Measurements from ENCODE around the gene ZNF219. TPM values are rescaled to one million over a fixed set of nuclear protein-coding genes. Genes with fewer than 3 reads are reported as not detected.

ZNF219 gene
- total RNA-seq, 1 experiment from 2014 or later = 16.6 TPM

GRCh38 chr14:21090940-21091663 lies 7.4 kb downstream of the ZNF219 start:
- TF ChIP-seq MAX (IDR thresholded peaks at IDR 0.05) (no peak), FOSL1 (IDR thresholded peaks at IDR 0.05; ENCODE audit: low read depth) (no peak), SRF (IDR thresholded peaks at IDR 0.05; ENCODE audit: low read depth) (no peak), ZNF274 (IDR thresholded peaks at IDR 0.05; ENCODE audit: low read depth, low read length) (no peak), TCF7L2 (IDR thresholded peaks at IDR 0.05; ENCODE audit: borderline replicate concordance, extremely low read depth, insufficient read depth, insufficient read length) (no peak), CBX3 (IDR thresholded peaks at IDR 0.05; ENCODE audit: low read depth) (no peak), ZFX (IDR thresholded peaks at IDR 0.05) (no peak), POLR2AphosphoS5 (IDR thresholded peaks at IDR 0.05; ENCODE audit: low read depth, low read length) (no peak), EGR1 (IDR thresholded peaks at IDR 0.05; ENCODE audit: low read depth) (no peak), CEBPB (IDR thresholded peaks at IDR 0.05; ENCODE audit: low read depth) (no peak), POLR2A (IDR thresholded peaks at IDR 0.05; ENCODE audit: borderline replicate concordance, extremely low read depth, insufficient read depth, insufficient read length) (no peak), RAD21 (IDR thresholded peaks at IDR 0.05; ENCODE audit: low read depth) (no peak), SP1 (IDR thresholded peaks at IDR 0.05; ENCODE audit: low read depth) (no peak), EZH2 (IDR thresholded peaks at IDR 0.05) (no peak), ATF3 (IDR thresholded peaks at IDR 0.05) (no peak), ZBTB33 (IDR thresholded peaks at IDR 0.05; ENCODE audit: extremely low read depth, insufficient replicate concordance, low read length) (no peak), JUND (IDR thresholded peaks at IDR 0.05) (no peak), ELF1 (IDR thresholded peaks at IDR 0.05; ENCODE audit: borderline replicate concordance, low read depth) (no peak), CTCF (IDR thresholded peaks at IDR 0.05 in 2 of 3, conservative IDR thresholded peaks at IDR 0.05 in 1 of 3; ENCODE audit: borderline replicate concordance in 1 of 3, insufficient read depth in 1 of 3, low read depth in 2 of 3, low read length in 2 of 3) (no peak), YY1 (IDR thresholded peaks at IDR 0.05; ENCODE audit: extremely low read depth, insufficient replicate concordance, low read depth, low read length) (no peak)
- Histone ChIP-seq H2AFZ (ENCODE audit: low read depth, low read length, poor library complexity, severe bottlenecking) (no peak overlapping the region), H3K9me2 (ENCODE audit: insufficient read depth) (no peaks in the 10 kb centered on the region), H3K36me3 (ENCODE audit: control insufficient read depth in 1 of 2, insufficient read depth in 2 of 2, low read length in 2 of 2) (no peaks in the 10 kb centered on the region; a peak in 2 of 4 replicates), H3K27ac (ENCODE audit: low read depth, low read length) (no peak overlapping the region), H3K9ac (ENCODE audit: low read length) (no peak overlapping the region), H3K79me2 (ENCODE audit: insufficient read depth, low read length) (no peaks in the 10 kb centered on the region), H3K9me3 (ENCODE audit: control insufficient read depth in 1 of 2, insufficient read depth in 1 of 2, low read depth in 1 of 2, low read length in 2 of 2) (no peaks in the 10 kb centered on the region), H4K20me1 (ENCODE audit: insufficient read depth) (no peaks in the 10 kb centered on the region), H3K4me2 (ENCODE audit: low read length) (no peak overlapping the region), H3K4me1 (ENCODE audit: control insufficient read depth in 1 of 2, insufficient read depth in 2 of 2, low read length in 2 of 2) (peaks cover 0 to 12% of the 10 kb centered on the region in 2 experiments; a peak in 3 of 4 replicates), H3K27me3 (ENCODE audit: insufficient read depth, low read length) (no peaks in the 10 kb centered on the region), H3K4me3 (replicated peaks in 1 of 2; ENCODE audit: low read depth in 1 of 2, low read length in 2 of 2) (no peak overlapping the region)
- RAD21 ChIA-PET (ENCODE audit: low non-redundant PET in 1 of 2, low total read pairs in 2 of 2, uncharacterized antibody in 2 of 2, unreplicated experiment in 2 of 2) = interaction anchor here (0.5 to 0.7 kb wide), 2 partner anchors 20 to 24 kb away, joined by 3 read pairs; no protein-coding TSS in a partner anchor
- no peak for ATAC-seq
- intact Hi-C loops (cut with micrococcal nuclease) = no loop called here
- no peak for DNase-seq (ENCODE audit: low read depth, low spot score)
- no TSS peak for BruUV-seq (replicated peaks)
- POLR2A ChIA-PET = interaction anchor here (1.1 kb wide), 1 partner anchor 13 kb away, joined by 5 read pairs; no protein-coding TSS in a partner anchor
- CTCF ChIA-PET = interaction anchor here (0.6 to 5.3 kb wide), 7 partner anchors 13 to 76 kb away, joined by 3 to 35 read pairs (median 17); partner anchors contain the start of gene ARHGEF40

Data from HCT116 (cell line).